NCI-H1417 (cell line): ENCODE results near the gene ITPK1.

Experiments used
- DNase-seq, 3 experiments: peaks; one replicate each; lab custom pipeline; 2025; lab: John Stamatoyannopoulos, UW

ITPK1 gene

DNA sequence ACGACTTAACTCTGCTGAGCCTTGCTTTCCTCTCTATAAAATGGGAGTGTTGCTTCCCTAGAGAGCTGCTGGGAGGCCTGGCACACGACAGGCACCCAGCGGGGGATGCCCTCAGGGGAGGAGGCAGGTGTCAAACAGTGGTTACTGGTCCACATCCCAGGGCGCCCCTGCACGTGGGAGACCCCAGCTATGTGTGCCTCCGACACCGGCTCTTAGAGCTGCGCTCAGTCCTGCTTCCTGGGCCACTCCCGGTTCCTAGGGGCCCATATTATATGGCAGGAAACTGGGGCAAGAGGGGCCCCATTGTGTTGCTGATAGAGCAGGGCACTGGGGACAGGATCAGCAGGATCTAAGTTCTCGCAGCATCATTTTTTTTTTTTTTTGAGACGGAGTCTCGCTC lies 145.5 kb downstream of the ITPK1 start:
- peak in 2 of 3 experiments; percentile 31 to 45 for DNase-seq

DNA sequence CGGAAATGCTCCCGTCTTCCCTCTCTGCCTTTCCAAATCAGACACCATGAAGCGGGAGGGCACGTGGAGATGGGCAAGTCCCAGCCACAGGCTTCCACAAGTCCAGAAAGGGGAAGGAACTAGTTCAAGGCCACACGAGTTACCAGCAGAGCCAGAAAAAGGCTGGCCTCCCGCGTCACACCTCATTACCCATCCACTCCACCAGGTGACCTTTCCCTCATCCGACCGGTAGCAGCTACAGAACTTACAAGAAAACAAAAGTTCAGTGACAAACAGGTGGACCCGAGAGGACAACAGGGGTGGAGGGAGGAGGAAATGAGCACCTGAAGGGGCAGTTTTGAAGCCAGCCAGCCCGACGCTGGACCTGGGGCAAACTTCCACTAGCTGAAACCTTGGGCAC lies 145.9 kb downstream of the ITPK1 start:
- DNase-seq, result peak in 1 of 3 experiments; percentile 45

DNA sequence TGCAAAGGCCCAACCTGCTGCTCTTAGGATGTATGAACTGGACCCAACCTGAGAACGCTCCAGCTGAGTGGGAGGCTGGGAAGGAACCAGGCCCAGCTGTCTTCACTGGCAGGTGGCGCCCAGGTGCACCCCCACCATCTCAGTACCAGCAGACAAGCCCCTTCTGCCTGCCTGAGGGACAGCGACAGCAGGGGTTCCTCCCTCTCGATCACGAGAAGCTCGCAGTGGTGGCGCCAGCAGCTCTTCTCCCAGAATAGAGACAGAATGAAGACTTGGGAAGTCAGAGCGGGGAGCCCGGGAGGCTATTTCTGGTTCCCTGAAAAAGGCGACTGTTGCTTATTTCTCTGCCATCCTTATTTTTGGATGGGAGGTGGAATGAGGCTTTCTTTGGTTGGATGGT lies 146.3 kb downstream of the ITPK1 start:
- peak in 2 of 3 experiments; percentile 18 to 41 for DNase-seq

DNA sequence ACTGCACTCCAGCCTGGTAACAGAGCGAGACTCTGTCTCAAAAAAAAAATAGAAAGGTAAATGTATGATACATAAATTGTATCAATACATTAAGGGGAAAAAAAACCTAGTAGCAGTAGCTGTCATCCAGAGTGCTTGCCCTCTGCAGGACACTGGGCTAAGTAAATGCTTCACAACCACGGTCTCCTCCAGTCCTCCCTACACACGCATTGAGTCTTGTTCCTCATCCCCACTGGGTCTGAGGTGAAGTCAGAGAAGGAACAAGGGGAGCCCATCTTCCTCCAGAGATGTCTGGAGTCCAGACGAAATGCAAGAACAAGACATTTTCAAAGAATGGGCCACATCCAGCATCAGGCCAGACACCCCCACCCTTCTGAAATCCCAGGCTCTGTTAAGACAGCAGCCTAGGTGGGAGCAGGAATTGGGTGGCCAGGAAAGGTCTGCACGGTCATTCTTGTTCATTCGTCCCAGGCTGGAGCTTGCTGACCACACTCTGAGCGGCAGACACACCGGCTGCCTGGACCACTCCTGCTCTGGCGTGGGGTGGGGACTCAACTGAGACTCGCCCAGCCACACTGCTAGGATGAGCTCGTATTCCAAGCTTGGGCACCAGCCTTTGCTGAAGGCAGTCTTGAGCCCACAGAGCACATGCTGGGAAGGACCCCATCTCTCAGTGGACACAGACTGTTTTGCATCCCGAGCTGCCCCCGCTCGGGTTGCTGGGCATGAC lies 147.3 kb downstream of the ITPK1 start:
- DNase-seq, result no peak

DNA sequence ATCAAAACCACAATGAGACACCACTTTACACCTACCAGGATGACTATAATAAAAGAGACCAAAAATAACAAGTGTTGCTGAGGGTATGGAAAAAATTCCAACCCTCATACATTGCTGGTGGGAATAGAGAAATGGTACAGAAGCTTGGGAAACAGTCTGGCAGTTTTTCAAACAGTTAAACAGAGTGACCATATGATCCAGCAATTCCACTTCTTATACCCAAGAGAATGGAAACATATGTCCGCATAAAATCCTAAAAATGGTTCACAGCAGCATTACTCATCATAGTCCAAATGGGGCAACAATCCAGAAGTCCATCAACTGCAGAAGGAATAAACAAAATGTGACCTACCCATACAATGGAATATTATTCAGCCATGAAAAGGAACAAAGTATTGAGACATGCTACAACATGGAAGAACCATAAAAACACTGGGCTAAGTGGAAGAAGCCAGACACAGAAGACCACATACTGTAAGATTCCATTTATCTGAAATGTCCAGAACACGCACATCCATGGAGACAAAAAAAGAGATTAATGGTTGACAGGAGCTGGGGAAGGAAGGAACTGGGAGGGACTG lies 148.3 kb downstream of the ITPK1 start:
- DNase-seq, result no peak

DNA sequence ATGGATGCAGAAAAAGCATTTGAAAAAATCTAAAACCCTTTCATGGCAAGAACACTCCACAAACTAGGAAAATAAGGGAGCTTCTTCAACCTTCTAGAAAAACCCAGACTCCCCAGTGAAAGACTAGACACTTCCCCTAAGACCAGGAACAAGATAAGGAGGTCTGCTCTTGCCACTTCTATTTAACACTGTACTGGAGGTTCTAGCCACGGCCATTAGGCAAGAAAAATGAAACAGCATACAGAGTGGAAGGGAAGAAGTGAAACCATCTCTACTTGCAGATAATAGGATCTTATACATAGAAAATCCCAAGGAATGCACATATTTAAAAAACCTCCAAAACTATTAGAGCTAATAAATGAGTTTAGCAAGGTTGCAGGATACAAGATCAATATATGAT lies 150.4 kb downstream of the ITPK1 start:
- no peak for DNase-seq

DNA sequence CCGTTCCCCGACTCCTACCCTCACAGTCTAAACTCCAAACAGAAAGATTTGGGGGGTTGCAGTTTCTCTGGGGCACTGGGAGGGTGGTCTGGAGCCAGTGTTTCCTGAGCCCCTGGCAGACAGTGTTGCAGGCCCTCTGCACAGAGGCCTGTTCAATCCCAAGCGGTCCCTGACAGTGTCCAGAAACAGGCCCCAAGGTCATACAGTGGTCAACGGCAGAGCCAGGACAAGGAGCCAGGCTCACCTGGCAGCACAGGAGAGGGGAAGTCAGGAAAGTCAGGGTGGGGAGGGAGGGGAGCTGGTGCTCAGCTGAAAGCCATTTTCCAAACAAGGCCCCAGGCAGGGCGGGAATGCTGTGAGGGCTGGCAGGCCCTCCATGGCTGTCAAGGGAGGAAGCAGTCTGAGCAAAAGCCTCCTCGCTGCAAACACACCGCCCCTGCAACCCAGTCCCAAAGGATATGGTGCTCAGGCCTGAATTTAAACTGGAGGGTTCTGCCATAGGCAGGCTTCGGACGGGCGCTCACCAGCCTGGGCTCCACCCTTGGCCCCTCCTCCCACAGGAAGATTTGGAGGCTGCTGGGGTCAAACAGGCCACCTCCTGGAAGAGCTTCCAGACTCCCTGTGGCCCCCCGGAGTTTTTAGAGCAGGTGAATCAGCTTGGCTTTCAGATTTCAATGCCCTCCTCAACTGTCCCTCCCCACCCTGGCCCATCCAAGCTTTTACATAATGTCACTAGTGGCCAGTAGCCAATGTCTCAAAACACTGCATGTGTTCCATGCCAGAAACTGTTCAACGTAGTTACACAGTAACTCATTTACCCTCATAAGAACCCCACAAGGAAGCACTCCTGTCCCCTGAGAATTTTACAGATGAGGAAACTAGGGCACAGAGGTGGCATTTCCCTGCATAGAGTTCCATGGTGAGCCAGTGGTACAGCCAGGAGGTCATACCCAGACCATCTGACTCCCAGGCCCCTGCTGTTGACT lies 151.3 kb downstream of the ITPK1 start:
- no peak for DNase-seq

DNA sequence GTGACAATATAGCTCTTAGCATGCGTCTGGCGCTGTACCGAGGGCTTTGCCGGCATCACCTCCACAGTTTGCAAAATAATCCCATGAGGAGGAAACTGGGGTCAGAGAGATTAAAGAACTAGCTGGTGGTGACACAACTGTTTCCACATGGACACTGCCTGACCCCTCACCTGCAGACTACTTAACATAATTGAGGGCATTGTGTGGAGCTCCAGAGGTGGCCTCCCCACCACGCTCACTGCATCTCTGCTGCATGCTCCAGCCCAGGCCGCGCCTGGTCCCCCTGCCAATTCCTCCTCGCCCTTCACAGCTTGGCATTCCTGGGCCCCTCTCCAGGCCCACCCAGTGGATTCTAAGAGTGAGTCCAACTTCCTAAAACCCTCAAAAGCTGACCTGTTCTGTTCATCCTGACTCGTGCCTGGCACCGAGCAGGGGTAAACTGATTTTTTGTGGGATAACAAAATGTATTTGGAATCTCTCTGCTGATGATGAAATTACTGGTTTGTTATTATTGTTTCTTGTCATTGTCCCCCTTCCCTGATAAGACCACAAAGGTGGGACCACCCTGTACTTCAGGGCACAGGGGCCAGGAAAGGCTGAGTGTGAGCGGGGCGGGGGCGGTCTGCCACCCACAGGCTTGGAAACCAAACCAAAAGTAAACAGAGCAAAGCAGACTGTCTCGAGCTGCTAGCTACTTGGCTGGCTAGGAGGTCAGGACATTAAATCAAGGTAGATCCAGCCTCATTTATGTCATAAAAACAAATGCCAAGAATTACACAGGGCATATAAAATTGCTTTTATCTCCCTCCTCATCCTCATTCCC lies 152.2 kb downstream of the ITPK1 start:
- DNase-seq, result peak in 2 of 3 experiments; percentile 17 to 49

DNA sequence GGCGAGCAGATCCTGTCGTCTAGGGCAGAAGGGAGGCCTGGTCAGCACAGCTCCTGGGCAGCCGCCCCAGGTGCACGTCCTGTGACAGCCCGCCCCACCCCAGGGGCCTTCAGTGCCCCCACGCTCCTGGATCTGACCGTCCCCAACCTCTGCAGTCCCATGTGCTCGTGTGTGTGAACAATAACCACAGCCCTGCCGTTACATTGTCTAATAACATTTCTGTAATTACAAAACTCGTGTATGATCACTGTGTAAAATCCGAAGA lies 153.0 kb downstream of the ITPK1 start:
- DNase-seq, result no peak

DNA sequence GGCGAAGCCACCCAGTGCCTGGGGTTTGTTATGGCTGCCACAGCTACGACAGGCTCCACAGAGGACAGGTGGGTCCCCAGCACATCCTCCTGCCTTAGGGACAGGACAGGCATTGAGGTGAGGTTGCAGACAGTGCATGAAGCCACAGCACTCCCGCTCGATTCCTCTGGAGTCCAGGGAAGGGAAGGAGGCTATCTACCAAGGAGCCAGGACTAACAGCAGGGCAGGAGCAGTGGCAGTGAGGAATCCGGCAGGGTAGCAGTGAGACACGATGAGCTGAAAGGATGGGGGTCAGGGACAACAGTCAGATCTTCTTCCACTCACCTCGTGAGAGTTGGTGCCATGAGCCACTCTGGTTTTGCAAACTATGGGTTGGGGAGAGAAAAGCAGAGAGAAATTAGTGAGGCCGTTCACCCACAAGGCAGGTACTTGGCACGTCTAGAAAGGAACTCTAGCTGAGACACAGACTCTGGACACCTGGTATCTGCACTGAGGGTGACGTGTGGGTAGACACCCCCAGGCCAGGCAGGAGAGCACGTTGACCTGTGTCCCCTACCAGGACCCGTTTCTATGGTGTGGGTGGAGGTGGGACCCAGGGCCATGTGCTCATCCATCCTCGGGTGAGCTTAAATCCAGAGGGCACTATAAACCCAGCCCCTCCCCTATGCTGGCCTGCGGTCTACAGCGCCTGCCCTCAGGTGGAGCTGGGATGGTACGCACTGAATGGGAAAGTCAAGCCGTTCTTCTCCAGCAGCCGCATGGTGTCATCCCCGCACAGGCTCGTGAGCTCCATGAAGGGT lies 153.5 kb downstream of the ITPK1 start:
- DNase-seq, result no peak

DNA sequence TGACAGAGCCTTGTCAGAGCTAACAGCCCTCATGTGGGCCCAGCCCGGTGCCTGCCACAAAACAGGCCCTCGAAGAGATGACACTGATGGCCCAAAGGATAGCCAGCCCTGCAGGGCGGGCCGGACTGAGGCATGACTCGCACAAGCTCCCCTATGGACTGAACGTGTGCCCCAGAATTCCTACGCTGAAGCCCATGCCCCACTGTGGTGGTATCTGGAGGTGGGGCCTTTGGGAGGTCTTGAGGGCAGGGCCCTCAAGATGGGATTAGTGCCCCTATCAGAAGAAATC lies 154.2 kb downstream of the ITPK1 start:
- no peak for DNase-seq

DNA sequence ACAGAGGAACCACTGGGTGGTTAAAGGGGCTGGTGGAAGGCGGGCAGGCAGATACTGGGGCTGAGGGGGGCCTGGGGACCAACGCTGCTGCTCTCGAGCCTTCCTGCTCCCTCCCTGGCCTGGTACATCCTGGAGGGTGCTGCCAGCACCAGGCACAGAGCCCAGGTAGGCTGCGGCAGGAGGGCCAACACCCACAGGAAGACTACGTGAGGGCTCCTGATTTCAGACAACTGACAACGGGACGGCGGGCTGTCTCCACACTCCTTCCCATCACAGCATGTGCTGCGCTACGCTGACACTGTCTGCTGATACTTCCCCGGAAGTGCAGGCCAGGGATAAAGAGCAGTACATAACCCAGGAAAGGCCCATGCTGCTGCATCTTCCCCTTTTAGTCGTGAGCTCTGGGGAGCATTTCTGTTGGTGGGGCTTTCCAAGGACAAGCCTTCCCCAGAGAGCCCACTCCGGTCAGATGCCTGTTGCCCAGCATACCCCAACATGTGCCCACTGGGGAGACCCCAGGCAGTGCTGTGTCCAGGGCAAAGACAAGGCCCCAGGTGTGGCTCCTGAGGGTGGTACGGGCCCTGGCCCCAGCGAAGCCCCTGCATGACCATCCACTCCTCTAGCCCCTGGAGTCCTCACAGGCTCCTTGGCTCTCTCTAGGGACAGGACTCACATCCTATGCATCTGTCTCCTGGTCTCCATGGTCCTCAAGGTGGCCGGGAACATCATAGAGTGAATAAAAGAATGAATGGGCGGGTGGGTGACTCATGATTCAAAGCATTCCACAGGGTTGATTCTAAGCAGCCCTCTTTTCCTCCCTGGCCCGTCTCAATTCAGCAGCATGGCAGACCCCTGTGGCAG lies 154.8 kb downstream of the ITPK1 start:
- DNase-seq, result no peak

DNA sequence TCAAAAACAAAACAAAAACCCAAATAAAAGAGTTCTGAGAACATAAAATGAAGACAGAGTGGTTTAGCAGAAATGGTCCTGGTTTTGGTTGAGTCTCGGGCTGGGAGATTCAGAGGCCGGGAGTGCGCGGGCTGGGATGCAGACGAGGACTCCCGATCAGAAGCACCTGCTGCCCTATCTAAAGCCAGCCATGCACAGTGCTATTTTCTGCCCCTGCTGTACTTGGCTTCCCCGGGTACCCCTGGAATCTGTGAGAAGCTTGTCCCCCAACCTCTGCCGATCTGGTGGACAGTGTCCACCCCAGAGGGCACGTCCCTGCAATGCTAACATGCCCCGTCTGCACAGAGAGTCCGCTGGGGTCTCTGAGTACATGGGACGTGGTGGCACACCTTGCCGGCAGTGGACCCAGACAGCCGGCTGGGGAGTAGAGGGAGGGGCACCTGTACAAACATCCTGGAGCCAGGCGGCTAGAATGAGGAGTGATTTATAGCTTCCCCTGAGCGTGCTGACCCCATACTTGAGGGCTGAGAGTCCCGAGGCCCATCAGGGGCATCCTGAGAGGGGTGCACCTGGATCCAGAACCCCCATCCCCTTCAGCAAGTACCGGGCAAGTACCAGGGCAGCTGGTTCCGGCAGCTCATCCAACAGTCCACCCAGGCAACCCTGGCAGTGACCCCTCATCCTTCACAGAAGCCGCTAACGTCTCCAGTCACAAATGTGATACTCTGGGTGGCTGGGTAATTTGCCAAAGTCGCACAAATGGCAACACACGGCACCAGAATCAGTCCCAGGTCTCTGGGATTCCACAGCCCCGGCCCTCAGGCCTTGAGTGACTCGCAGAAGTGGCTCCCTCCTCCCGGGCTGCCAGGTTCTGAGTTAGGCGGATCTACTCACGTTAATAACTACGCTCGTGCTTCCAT lies 155.7 kb downstream of the ITPK1 start:
- DNase-seq, result peak; percentile 60 to 89 (median 83)

DNA sequence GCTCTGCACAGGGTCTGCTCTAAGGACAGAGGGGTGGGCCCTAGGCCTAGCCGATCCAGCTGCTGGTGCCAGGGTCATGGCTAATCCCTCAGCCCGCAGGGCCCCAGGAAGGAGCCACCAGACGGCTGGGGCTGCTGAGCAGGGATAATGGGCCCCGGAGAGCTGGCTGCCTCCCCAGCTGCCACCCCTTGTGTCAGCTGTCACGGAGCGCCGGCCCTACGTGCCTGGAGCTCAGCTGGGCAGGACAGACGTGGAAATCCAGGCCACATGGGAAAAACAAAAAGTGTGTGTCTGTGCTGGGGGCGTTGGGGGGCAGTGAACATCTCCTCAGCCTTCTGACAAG lies 156.6 kb downstream of the ITPK1 start:
- peak in 2 of 3 experiments; percentile 73 to 83 for DNase-seq

DNA sequence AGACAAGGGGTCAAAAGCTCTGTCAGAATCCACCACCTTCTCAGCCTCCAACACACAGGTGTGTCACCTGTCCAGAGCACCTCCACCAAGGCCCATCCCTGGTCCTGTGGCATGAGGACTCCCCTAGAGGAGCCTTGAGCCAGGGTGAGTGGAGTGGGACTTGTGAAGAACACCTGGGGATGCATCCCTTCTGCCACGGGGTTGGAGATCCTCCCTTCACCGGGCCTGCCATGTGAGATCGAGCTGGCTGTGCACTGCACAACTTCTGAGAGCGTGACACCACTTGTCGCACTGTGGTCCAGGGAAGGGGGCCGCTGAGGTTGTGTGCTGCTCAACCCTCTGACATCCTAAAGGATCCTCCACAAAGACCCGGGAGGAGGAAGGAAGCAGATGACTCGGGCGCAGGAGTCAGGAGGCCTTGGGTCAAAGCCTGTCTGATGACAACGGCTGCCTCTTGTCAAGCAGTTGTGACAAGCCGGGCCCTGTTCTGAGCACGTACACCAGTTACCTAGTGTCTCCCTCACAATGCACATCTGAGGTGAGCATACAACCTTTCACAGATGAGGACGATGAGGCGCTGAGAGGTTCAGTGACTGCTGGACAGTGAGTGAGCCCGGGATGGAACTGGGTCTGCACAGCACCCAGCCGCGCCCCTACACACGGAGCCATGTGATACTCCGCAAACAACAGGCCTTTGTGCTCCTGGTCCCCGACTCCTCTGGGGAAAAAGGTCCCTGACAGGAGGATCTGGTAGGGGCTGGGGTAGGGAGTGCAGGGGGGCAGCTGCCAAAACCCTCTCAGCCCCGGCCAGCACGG lies 157.1 kb downstream of the ITPK1 start:
- peak in 1 of 3 experiments; percentile 14 for DNase-seq

DNA sequence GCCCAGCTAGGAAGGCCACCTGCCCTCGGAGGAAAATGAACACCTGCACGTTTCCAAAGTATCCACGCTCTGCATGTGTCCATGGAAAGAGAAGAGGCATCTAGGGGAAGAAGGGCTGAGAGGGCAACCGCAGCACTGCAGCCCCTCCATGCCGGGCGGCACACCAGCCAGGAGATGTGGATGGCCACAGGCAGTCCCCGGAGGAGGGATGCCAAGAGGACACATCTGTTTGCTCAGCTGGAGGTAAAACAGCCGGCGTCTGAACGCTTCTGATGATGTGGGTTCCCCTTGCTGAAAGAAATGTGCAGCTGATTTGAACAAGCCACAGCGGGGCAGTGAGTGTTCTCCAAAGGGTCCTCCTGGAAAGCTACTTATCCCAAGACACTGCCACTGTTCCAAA lies 158.8 kb downstream of the ITPK1 start:
- DNase-seq, result peak; percentile 79 to 95 (median 85)

DNA sequence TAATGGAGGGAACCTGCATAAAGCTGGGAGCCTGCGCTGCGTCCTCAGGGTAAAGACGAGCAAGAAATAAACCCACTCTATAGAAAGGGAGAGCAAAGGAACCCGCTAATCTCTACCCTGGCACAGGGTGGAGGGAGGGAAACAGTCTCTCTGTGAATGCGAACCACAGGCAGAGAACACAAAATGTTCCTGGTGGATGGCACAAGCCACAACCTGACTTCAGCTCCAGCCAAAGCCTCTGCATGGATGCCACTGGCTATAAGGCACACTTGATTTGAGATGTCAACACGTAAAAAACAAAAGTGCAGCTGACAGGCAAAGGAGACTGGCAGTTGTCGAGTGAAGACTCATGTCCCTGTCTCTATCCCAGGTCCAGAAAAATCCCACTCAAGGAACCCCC lies 160.3 kb downstream of the ITPK1 start:
- no peak for DNase-seq

DNA sequence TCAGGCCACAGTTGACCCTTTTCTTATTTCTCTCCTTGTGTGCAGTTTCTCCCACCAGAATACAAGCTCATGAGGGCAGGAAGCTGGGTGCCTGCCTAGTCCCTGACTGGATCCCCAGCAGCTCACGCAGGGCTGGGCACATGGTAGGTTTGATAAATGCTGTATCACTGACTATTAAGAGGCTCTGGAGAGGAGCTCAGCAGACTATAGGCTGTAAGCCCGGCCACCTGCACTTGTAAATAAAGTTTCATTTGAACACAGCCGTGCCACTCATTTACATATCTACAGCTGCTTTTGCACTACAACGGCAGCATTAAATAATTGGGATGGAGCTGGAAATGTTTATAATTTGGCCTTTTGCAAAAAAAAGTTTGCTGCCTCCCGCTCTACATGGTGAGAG lies 160.8 kb downstream of the ITPK1 start:
- no peak for DNase-seq

DNA sequence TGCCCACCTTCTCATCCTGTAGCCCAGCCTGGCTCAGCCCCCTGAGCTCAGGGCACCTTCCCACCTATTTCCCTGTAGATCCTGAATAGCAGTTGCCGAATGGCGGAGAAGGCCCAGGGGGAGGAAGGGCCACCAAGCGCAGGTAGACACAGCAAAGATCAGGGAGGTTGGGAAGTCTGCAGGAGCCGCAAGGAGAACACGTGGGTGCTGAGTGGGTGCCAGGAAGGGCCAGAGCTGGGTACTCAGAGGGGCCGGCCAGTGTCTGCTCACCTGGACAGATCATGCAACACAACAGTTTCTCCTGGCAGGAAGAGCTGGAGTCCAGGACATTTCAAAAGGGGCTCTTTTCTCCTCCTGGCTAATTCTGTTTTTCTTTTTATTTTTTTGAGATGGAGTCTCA lies 162.2 kb downstream of the ITPK1 start:
- no peak for DNase-seq
